GM19043 (cell line): Measurements from ENCODE around the gene AGTPBP1.
"Not testable (repeated sequence)": the region's sequence is repeated elsewhere in the genome, so short reads cannot be mapped to it uniquely, and the experiment has no call there.

Source experiments
- ATAC-seq: cut with Tn5 transposase; IDR thresholded peaks from one replicate; pipeline ENCODE4 v1.9.1; 2021; ENCODE audit warnings: low read depth; ENCODE audit not compliant: unreplicated experiment

The AGTPBP1 gene

GRCh38 chr9:85741875-85742596 is at the start of gene AGTPBP1:
AGTPBP1 (minus strand) TSS chr9:85741954; CDS start chr9:85712533, 29,421 bp downstream.
- peak; percentile 70 for ATAC-seq

- ATAC-seq, result not testable (repeated sequence)
Observed at GRCh38 chr9:85786116-85786515, 44.4 kb upstream of the AGTPBP1 start.

- ATAC-seq, result not testable (repeated sequence)
Observed at GRCh38 chr9:85773844-85774243, 32.1 kb upstream of the AGTPBP1 start.

- ATAC-seq, result not testable (repeated sequence)
Observed at GRCh38 chr9:85761802-85762201, 20.0 kb upstream of the AGTPBP1 start.

- ATAC-seq, result not testable (repeated sequence)
Observed at GRCh38 chr9:85757716-85758115, 16.0 kb upstream of the AGTPBP1 start.

- not testable (repeated sequence) for ATAC-seq
Observed at GRCh38 chr9:85756216-85756615, 14.5 kb upstream of the AGTPBP1 start.

- no peak for ATAC-seq
Observed at GRCh38 chr9:85746309-85746708, 4.6 kb upstream of the AGTPBP1 start.

- no peak for ATAC-seq
Observed at GRCh38 chr9:85745203-85745602, 3.4 kb upstream of the AGTPBP1 start.

GRCh38 chr9:85744480-85744879 is 2.7 kb upstream of the AGTPBP1 start:
- ATAC-seq, result no peak

GRCh38 chr9:85743275-85744128 is 1.7 kb upstream of the AGTPBP1 start:
- ATAC-seq, result no peak

- no peak for ATAC-seq
Observed at GRCh38 chr9:85742597-85742936, 813 bp upstream of the AGTPBP1 start.

GRCh38 chr9:85741095-85741874 is 469 bp downstream of the AGTPBP1 start:
- ATAC-seq, result peak; percentile 34

- no peak for ATAC-seq
Observed at GRCh38 chr9:85740787-85741094, 1.0 kb downstream of the AGTPBP1 start.

- no peak for ATAC-seq
Observed at GRCh38 chr9:85738509-85738908, 3.2 kb downstream of the AGTPBP1 start.

- no peak for ATAC-seq
Observed at GRCh38 chr9:85737671-85738070, 4.1 kb downstream of the AGTPBP1 start.

- ATAC-seq, result no peak
Observed at GRCh38 chr9:85730916-85731630, 10.7 kb downstream of the AGTPBP1 start.

- ATAC-seq, result no peak
Observed at GRCh38 chr9:85729882-85730281, 11.9 kb downstream of the AGTPBP1 start.

- ATAC-seq, result no peak
Observed at GRCh38 chr9:85727500-85727899, 14.3 kb downstream of the AGTPBP1 start.

- ATAC-seq, result no peak
Observed at GRCh38 chr9:85726737-85727136, 15.0 kb downstream of the AGTPBP1 start.

GRCh38 chr9:85723215-85723614 is 18.5 kb downstream of the AGTPBP1 start:
- no peak for ATAC-seq

- not testable (repeated sequence) for ATAC-seq
Observed at GRCh38 chr9:85719411-85719810, 22.3 kb downstream of the AGTPBP1 start.
